Measurements from ENCODE around the gene ADAMTS9. TPM values are rescaled to one million over a fixed set of nuclear protein-coding genes. Genes with fewer than 3 reads are reported as not detected.

ADAMTS9 gene
- total RNA-seq, 4 donors from 2014 or later: 136 to 1,116 (median 230) TPM

- no peak for ATAC-seq (ENCODE audit: low FRiP score)
- TF ChIP-seq, protein P1, sequence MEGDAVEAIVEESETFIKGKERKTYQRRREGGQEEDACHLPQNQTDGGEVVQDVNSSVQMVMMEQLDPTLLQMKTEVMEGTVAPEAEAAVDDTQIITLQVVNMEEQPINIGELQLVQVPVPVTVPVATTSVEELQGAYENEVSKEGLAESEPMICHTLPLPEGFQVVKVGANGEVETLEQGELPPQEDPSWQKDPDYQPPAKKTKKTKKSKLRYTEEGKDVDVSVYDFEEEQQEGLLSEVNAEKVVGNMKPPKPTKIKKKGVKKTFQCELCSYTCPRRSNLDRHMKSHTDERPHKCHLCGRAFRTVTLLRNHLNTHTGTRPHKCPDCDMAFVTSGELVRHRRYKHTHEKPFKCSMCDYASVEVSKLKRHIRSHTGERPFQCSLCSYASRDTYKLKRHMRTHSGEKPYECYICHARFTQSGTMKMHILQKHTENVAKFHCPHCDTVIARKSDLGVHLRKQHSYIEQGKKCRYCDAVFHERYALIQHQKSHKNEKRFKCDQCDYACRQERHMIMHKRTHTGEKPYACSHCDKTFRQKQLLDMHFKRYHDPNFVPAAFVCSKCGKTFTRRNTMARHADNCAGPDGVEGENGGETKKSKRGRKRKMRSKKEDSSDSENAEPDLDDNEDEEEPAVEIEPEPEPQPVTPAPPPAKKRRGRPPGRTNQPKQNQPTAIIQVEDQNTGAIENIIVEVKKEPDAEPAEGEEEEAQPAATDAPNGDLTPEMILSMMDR (IDR thresholded peaks at IDR 0.05): no peak
Observed at GRCh38 chr3:64571982-64572381, 115.8 kb downstream of the ADAMTS9 start.

DNA sequence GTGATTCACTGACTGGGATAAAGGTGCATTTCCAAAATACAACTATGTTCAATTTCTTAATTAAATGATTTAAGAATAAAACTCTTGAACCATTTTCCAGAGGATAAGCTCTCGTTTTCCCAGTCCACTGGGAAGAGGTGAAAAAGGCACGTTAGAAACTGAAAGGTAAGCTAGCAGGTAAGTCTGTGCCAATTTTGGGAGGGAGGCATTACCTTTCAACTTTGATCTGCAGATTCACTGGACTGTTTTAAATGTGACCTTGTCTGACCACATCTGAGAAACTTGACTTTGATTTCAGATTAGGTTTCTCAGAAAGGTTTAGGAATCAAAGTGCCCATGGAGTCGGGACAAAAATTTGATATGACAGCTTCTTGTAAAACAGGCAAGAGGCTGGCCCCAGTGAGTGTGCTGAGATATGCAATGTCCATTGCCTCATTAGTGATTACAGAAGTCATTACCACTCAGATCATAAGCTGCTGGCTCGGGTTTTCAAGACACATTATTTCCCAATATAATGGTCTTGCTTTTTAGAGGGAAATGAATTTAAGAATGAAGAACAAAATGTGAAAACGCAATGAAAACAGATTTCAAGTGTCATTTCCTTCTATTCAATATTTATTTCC is 118.8 kb downstream of the ADAMTS9 start:
- TF ChIP-seq, protein P1 (IDR thresholded peaks at IDR 0.05): no peak
- ATAC-seq (ENCODE audit: low FRiP score) (peak; percentile 55), DNase-seq (ENCODE audit: low spot score) (no peak)

More at GRCh38 chr3:64571982-64572381, 115.8 kb downstream of the ADAMTS9 start:
- no peak for DNase-seq (ENCODE audit: low spot score)

GRCh38 chr3:64566859-64567258 is 120.9 kb downstream of the ADAMTS9 start:
- TF ChIP-seq, protein P1 (IDR thresholded peaks at IDR 0.05): no peak
- ATAC-seq (ENCODE audit: low FRiP score): no peak
- DNase-seq (ENCODE audit: low spot score): no peak

DNA sequence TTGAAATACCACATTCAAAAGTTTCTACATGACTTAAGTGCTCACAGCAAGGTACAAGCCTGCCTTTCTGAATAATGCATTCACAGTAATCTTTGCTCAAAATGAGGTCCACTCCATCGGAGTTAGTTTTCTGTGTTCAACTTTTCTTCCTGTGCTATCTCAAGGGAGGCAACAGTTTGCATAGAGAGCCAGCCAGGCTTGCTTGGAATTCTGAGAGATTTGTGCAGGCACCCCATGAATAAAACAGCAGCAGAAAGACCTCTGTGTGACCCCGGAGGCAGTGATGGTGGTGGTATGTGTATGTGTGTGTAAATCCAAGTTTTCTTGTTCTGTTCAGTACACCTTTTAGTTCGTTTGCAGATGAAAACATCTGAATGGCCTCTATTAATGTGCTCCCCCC is 124.0 kb downstream of the ADAMTS9 start:
- DNase-seq (ENCODE audit: low spot score) (no peak), ATAC-seq (ENCODE audit: low FRiP score) (no peak)
- TF ChIP-seq, protein P1 (IDR thresholded peaks at IDR 0.05): no peak

- TF ChIP-seq, protein P1 (IDR thresholded peaks at IDR 0.05): no peak
- DNase-seq (ENCODE audit: low spot score): no peak
- no peak for ATAC-seq (ENCODE audit: low FRiP score)
Observed at GRCh38 chr3:64561868-64562267, 125.9 kb downstream of the ADAMTS9 start.

GRCh38 chr3:64561325-64561843 is 126.4 kb downstream of the ADAMTS9 start:
- DNase-seq (ENCODE audit: low spot score) (no peak), ATAC-seq (ENCODE audit: low FRiP score) (peak; percentile 48)
- TF ChIP-seq, protein P1 (IDR thresholded peaks at IDR 0.05): no peak

- no peak for DNase-seq (ENCODE audit: low spot score)
- TF ChIP-seq, protein P1 (IDR thresholded peaks at IDR 0.05): no peak
- ATAC-seq (ENCODE audit: low FRiP score): no peak
Observed at GRCh38 chr3:64560791-64561190, 127.0 kb downstream of the ADAMTS9 start.
